BJ (cell line): ENCODE measurements around the gene ESRRB. TPM values are rescaled to one million over a fixed set of nuclear protein-coding genes. Genes with fewer than 3 reads are reported as not detected.
A peak's percentile ranks its signal among the peaks of the same experiment; 100 is the strongest.

ENCODE experiments used
- CTCF ChIA-PET: fragments of 350-600 bp; formaldehyde crosslinking; extraction: SDS; loops from one replicate; lab custom pipeline; 2021; ENCODE audit warnings: antibody characterized with exemption, inconsistent platforms; lab: Yijun Ruan, JAX
- POLR2A ChIA-PET: fragments of 300-600 bp; sonication (Branson Sonifier 250); formaldehyde crosslinking; extraction: SDS; loops from one replicate; lab custom pipeline; 2021; ENCODE audit warnings: antibody characterized with exemption; lab: Charles Lee
- DNase-seq: peaks from one replicate; pipeline ENCODE4 v3.0.0-alpha.2; 2011; ENCODE audit warnings: low read depth
- H3K27me3 ChIP-seq: 2 replicates; pipeline ENCODE4 v1.6.0; 2011; ENCODE audit warnings: low read length; ENCODE audit not compliant: control insufficient read depth, insufficient read depth
- H3K36me3 ChIP-seq: 2 replicates; pipeline ENCODE4 v1.5.1; 2011; ENCODE audit warnings: low read length; ENCODE audit not compliant: control insufficient read depth, insufficient read depth
- H3K4me3 ChIP-seq: 2 replicates; pipeline ENCODE4 v1.5.1; 2011; ENCODE audit warnings: low read depth, mild to moderate bottlenecking, control low read depth, low read length
- polyA plus RNA-seq: library from polyadenylated mRNA; depleted of rRNA; stranded (reverse); fragments of >200 nt; gene quantifications from 2 replicates; pipeline ENCODE4 v1.2.3, GENCODE V29; 2011
- TF ChIP-seq, protein P1 (sequence below): IDR thresholded peaks from 2 replicates; pipeline ENCODE4 v1.5.1; 2011; ENCODE audit warnings: low read depth, mild to moderate bottlenecking, control low read depth, inconsistent platforms, low read length, moderate library complexity; ENCODE audit not compliant: insufficient read depth

The ESRRB gene
- polyA plus RNA-seq, 1 experiment, result not detected

- no peaks in the 10 kb centered on the region for H3K36me3 ChIP-seq
- CTCF ChIA-PET, result interaction anchor here (0.7 to 1.4 kb wide), 4 partner anchors 9 to 34 kb away, joined by 3 to 5 read pairs (median 4); no protein-coding TSS in a partner anchor
- H3K27me3 ChIP-seq, result peaks cover 1% of the 10 kb centered on the region; the same call in 1 of the 2 replicates
- TF ChIP-seq, protein P1, sequence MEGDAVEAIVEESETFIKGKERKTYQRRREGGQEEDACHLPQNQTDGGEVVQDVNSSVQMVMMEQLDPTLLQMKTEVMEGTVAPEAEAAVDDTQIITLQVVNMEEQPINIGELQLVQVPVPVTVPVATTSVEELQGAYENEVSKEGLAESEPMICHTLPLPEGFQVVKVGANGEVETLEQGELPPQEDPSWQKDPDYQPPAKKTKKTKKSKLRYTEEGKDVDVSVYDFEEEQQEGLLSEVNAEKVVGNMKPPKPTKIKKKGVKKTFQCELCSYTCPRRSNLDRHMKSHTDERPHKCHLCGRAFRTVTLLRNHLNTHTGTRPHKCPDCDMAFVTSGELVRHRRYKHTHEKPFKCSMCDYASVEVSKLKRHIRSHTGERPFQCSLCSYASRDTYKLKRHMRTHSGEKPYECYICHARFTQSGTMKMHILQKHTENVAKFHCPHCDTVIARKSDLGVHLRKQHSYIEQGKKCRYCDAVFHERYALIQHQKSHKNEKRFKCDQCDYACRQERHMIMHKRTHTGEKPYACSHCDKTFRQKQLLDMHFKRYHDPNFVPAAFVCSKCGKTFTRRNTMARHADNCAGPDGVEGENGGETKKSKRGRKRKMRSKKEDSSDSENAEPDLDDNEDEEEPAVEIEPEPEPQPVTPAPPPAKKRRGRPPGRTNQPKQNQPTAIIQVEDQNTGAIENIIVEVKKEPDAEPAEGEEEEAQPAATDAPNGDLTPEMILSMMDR, result no peak
- no peak overlapping the region for H3K4me3 ChIP-seq
- DNase-seq, result no peak
- POLR2A ChIA-PET, result no interaction called here
Measured at GRCh38 chr14:76446921-76447320, 71.0 kb downstream of the ESRRB start.

GRCh38 chr14:76450476-76450875 lies 74.5 kb downstream of the ESRRB start:
- TF ChIP-seq, protein P1, result no peak
- ChIA-PET CTCF (no interaction called here), POLR2A (no interaction called here)
- Histone ChIP-seq H3K27me3 (peaks cover 1% of the 10 kb centered on the region; the same call in 1 of the 2 replicates), H3K36me3 (no peaks in the 10 kb centered on the region), H3K4me3 (no peak overlapping the region)
- no peak for DNase-seq

DNA sequence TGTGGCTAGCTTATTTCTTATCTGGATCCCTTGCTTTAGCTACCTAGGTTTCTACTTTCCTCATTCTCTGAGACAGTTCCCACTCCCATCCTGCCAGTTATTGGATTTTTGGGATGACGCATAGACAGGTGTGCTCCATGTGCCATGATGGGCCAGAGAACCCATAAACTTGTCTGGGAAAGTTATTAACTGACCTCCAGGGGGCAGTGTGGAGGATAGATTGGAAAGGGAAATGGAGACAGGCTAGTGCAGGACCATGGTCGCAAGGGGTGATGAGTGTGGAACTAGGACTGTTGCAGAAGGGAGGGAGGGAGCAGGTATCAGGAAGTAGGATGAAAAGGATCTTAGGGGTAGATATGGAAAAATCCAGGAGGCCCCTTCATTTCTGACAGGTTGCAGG lies 80.3 kb downstream of the ESRRB start:
- Histone ChIP-seq H3K36me3 (no peaks in the 10 kb centered on the region), H3K27me3 (no peaks in the 10 kb centered on the region), H3K4me3 (no peak overlapping the region)
- TF ChIP-seq, protein P1, result peak; percentile 42
- no peak for DNase-seq
- ChIA-PET CTCF (interaction anchor here (0.9 to 1.7 kb wide), 7 partner anchors 9 to 198 kb away, joined by 3 to 6 read pairs (median 5); no protein-coding TSS in a partner anchor), POLR2A (no interaction called here)

DNA sequence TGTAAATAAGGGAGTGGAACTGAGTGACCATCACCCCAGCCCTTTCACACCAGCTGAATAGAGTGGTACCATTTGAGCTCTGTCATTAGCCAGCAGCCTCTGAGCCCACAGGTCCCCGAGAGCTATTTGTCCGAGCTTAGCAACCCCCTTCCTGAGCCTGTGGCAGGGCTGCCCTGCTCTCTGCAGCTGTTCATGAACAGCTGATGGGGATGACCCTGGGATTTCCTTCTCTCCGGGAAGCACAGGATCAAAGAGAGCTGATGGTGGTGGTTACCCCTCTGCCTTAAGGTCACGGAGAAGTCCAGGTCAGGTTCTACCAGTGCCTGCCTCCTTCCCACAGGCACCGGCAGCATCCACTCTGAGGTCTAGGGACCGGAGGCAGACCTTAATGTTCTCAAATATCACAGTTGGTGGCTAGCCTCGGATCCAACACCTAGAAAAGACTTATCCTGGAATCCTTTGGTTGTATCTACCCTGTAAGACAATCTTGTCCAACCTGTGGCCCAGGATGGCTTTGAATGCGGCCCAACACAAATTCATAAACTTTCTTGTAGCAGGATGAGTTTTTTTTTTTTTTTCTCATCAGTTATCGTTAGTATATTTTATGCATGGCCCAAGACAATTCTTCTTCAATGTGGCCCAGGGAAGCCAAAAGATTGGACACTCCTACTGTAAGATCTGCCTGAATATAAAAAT lies 81.1 kb downstream of the ESRRB start:
- no peaks in the 10 kb centered on the region for H3K36me3 ChIP-seq
- H3K27me3 ChIP-seq, result no peaks in the 10 kb centered on the region
- CTCF ChIA-PET, result interaction anchor here (0.8 to 1.7 kb wide), 2 partner anchors 10 to 74 kb away, joined by 3 to 5 read pairs; no protein-coding TSS in a partner anchor
- POLR2A ChIA-PET, result no interaction called here
- no peak overlapping the region for H3K4me3 ChIP-seq
- DNase-seq, result no peak
- TF ChIP-seq, protein P1, result no peak

GRCh38 chr14:76457841-76458240 lies 81.9 kb downstream of the ESRRB start:
- H3K27me3 ChIP-seq, result no peaks in the 10 kb centered on the region
- H3K4me3 ChIP-seq, result no peak overlapping the region
- CTCF ChIA-PET, result no interaction called here
- POLR2A ChIA-PET, result no interaction called here
- no peaks in the 10 kb centered on the region for H3K36me3 ChIP-seq
- DNase-seq, result no peak
- TF ChIP-seq, protein P1, result no peak
